ENCODE results near the gene NFASC.

NFASC gene

DNA sequence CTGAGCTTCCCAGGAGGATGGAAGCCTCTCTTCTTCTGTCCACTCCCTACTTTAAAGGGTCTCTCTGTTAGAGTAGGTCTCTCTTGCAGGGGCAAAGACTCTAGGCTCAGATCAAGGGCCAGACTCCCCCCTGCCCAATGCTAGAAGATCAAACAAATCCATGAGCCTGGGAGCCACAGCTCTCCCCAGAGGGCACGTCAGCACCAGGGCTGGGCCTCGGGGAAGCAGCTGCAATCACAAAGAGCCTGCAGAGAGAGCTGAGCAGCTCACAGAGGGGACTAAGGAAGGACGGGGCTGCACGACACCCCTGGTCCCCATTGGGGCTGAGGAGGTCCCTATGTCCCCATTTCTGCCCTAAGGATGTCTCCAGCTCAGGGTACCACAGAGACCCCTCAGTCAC, 176.2 kb downstream of the NFASC start:
- DNase-seq: no peak

DNA sequence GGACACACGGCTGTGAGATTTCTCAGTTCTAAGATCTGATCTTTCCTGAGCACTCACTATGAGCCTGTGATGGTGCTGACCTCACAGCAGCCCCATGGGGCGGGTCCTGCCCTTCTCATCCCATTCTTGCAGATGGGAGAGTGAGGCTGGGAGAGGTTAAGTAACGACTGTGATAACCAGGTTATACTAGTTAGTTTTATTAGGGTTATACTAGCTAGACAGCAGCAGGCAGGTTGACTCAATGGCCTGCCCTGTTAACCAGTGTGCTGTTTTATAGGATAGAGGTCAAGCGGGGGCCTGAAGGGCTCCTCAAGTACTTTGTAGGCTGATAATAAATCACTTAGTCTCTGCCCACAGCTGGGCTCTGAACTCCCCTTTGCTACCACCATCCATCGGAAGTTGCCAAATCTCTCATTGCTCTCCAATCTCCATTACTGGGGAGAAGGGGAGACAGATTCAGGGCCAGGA, 177.1 kb downstream of the NFASC start:
- DNase-seq: no peak

DNA sequence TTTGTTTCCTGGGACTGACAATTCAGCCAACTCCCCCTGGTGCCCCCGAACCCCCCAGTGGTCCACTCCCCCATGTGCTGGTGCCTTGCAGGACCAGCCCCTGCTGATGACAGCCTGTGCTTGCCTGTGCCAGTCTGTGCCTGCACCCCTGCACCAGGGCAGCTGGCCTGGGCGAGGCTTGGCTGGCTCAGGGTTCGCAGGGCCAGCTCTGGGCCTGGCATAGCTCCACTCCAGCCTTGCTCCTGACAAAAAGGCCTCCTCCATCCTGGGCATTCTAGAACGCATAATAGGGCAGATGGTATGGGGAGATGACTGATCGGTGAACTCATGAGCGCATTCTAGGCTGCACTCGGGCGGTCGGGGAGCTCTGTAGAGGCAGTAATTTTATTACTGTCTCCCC, 177.7 kb downstream of the NFASC start:
- DNase-seq: no peak

DNA sequence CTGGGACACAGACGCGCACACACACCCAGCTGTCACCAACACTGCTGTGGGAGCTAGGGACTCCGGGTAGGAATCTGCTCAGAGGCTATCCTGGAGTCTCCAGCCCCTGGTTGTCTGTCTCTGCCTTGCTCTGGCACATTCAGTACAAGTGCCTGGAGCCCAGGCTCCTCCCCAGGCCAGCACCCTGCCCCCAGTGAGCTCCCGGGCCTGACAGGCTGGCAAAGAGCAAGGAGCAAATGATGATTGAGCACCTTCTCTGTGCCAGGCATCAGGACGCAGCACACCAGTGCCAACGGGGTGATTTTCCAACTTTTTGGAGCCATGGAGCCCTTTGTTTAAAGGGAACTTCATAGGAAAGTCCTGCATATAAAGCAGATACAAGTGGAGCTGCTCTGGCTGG, 178.8 kb downstream of the NFASC start:
- DNase-seq: no peak

DNA sequence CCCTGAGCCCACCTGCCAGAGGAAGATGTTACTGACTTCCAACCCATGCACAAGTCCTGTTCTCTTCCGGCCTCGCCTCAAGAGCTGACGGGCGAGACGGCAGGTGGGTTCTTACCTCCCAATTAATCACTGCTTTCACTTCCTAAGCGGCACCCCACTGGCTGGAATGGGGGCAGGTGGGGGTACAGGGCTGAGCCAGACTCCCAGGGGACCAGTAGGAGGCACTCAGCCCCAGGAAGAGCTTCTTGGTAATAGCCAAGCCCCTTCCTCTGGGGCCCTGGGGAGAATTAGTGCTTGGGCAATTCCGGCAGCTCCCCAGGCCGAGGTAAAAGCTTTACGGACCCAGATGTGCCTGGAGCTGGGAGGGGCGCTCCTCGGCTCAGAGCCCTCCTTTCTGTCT, 182.0 kb downstream of the NFASC start:
- DNase-seq: no peak

DNA sequence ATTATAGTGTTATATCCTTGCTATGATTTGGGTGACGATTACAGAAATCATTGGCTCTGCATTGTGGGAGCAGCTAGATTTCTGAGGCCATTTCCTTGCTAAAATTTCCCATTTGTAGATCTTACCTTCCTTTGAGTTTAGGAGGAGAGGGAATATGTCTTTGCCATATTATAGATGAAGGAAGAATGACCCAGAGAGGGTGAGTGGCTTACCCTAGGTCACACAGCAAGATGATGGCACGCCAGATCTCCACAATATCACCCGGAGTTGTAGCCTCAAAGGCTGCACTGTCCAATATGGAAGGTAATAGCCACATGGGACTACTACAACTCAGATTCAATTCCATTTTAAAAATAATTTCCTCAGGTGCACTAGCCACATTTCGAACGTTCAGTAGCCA, 182.6 kb downstream of the NFASC start:
- no peak for DNase-seq

DNA sequence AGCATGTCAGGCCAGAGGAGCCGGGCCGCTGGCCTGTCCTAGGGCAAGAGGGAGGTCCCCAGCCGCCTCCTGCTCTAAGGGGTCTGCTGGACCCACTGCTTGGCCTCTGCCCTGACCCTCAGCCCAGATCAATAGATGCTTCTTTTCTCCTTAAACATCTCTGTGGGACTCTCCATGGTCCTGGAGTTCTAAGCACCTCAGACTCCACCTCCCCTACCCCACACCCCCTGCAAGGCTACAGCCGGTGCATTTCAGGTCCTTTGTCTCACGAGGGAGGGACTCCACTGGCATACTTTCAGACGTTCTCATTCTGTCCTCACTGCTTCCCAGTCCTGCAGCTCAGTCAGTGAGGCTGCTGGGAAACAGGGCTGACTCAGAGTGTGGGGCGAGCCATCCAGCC, 183.4 kb downstream of the NFASC start:
- no peak for DNase-seq

DNA sequence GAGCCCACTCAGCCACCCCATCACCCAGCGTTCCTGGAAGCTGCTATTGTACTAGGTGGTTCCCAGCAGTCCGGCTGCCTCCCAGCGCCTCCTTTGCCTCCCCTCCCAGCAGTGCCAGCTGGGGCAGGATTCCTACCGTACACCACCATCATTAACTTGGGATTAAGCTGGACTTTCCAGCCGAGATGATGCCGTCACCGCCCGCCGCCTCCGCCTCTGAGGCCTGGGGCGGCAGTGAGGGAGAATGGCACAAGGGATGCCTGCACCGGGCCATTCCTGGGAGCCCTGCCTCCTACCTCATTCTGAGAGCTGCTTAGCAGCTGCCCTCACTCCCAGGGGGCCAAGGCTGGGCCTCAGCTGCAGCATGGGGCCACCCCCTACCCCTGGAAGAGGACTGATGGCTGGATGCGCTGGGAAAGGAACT, 185.5 kb downstream of the NFASC start:
- DNase-seq: no peak

DNA sequence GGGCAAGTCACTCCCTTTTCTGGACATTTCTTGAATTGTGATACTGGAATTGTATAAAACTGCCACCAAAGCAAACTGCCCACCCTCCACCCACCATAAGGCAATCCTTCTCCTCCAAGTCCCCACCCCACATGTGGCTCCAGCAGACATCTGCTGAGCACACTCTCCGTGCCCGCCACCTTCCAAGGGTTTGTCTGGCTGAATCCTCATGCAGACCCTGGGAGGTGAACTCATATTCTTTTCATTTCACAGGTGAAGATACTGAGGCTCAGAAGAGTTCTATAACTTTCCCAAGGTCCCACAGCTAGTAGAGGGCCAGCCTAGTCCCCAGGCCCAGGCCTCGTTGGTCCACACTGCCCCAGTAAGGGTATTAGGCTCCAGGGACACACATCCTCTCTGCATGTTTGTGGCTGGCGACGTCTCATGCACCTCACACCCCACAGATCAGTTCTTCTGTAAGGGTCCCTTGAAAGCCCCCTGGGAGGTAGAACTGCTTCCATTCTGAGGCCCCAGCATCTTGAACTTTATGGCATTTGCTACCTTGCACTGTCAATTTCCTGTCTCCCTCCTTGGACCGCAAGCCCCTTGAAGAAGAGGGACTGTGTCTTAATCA, 186.4 kb downstream of the NFASC start:
- no peak for DNase-seq

DNA sequence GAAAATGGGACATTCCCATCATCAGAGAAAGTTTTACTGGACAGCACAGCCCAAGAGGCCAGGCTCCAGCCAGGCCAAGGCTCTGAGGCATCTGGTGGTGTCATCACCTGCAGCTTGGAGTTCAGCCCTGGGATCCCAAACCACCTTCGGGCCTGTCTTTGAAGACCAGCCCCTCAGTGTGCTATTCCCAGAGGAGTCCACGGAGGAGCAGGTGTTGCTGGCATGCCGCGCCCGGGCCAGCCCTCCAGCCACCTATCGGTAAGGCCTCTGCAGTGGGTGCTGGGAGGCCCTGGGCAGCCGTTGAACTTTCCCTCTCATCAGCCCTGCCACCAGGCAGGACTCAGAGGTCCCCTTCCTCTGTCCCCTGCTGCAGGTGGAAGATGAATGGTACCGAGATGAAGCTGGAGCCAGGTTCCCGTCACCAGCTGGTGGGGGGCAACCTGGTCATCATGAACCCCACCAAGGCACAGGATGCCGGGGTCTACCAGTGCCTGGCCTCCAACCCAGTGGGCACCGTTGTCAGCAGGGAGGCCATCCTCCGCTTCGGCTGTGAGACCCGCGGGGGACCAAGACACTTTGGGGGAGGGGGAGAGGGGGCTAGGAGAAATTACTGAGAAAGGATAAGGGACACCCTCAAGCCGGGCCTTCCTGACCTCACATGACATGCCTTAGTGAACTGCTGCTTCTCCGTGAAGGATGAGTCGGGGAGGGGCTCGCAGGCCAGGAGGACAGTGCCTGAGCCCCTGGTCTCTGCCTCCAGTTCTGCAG, 187.3 kb downstream of the NFASC start:
- DNase-seq: no peak

DNA sequence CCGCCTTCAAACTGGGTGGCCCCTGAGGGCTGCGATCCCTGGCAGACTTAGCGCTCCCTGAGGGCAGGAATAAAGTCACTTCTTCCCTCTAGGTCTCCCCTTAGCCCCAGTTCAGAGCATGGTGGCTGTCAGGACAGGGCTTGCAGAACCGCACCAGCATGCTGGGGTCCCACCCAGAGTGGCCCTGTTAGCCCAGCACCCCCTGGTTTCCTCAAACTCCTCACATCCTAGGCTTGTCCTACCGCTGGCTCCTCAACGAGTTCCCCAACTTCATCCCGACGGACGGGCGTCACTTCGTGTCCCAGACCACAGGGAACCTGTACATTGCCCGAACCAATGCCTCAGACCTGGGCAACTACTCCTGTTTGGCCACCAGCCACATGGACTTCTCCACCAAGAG, 188.2 kb downstream of the NFASC start:
- DNase-seq: no peak

DNA sequence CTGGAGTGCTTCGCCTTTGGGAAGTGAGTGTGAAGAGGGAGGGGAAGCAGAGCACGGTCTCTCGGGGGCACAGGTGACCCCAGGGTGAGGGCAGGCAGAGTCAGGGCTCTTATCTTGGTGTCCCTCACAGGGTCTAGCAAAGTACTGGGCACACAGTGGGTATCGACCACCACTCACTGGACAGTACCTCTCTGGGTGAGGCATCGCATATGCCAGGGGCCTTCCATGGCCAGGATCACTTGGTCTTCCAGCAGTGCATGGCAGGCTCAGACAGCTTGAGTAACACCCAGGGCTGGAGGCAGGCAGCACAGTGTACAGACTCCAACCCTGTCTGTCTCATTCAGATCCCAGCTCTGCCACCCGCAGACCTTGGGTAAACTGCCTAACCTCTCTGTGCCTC, 189.0 kb downstream of the NFASC start:
- no peak for DNase-seq

DNA sequence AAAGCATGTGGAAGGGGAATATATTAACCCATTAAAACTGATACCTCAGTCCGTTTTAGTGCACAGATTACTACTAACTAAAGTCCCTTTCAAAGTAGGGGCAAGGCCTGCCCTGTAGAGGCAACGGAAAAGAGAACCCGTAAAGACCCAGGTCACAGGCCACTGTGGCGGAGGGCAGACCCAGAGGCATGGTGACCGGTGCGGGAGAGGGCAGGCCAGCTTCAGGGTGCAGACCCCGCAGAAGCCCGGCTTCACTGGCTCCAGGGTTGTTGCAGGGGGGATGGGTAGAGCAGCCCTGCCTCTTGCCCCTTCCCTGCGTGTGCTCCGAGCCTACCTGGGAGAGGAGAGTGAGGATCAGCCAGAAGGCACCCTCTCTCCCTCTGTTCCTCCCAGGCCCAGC, 190.1 kb downstream of the NFASC start:
- DNase-seq: no peak

DNA sequence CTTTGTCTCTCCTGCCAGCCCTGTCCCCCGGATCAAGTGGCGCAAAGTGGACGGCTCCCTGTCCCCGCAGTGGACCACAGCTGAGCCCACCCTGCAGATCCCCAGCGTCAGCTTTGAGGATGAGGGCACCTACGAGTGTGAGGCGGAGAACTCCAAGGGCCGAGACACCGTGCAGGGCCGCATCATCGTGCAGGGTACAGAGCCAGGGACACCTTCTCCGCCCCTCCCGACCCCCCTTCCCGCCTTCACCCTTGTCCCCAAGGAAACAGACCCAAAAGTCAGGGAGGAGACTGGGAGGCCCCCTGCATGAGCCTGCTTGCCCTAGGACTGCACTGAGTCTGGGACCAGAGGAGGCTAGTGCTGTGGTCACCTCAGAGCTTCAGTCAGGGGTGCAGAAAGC, 190.6 kb downstream of the NFASC start:
- no peak for DNase-seq

DNA sequence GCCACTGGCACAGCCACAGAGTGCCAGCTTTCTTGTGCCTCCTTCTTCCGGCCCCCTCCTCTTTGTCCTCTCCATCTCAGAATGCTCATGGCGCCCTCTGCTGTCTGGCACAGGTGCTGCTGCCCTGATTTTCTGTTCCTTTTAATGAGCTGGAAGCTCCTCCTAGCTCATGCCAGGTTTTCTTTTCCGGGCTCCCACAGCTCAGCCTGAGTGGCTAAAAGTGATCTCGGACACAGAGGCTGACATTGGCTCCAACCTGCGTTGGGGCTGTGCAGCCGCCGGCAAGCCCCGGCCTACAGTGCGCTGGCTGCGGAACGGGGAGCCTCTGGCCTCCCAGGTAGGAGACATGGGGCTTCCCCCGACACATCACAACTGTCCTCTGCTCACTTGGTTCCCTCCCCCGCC, 191.0 kb downstream of the NFASC start:
- DNase-seq: peak; percentile 37

DNA sequence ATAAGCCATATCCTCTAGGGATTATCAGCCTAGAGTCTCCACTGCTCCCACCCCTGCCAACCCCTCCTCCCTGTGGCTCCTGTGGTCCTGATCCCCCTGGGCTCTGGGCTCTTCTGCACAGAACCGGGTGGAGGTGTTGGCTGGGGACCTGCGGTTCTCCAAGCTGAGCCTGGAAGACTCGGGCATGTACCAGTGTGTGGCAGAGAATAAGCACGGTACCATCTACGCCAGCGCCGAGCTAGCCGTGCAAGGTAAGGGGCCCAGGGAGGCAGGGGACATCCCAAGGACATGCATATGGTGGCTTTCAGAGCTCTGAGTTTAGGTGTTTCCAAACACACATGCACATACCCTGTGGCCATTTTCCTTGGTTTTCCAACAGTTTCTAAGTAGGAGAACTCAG, 191.7 kb downstream of the NFASC start:
- DNase-seq: no peak

DNA sequence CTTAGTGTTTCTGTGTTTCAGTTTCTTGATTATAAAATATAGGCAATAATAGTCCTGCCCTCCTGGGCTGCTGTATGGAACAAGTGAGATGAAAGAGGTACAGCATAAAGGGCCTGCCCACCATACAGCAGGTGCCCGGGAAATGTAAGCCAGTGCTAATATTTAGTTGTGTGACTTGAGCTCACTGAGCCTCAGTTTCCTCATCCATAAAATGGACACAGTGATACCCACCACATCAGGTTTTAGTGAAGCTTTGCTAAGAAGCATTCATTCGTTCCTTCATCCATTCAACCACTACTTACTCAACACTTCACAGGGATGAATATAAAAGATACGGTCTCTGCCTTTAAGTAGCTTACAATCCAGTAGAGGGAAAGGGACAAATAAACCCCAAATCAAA, 192.2 kb downstream of the NFASC start:
- DNase-seq: no peak

DNA sequence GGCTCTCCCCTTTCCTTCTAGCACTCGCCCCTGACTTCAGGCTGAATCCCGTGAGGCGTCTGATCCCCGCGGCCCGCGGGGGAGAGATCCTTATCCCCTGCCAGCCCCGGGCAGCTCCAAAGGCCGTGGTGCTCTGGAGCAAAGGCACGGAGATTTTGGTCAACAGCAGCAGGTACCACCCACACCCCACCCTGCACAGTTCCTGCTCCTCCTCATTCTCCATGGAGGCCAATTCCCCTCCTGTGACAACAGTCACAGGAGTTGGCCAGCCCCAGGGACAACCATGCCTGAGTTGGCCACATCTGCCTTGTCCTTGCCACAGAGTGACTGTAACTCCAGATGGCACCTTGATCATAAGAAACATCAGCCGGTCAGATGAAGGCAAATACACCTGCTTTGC, 193.6 kb downstream of the NFASC start:
- no peak for DNase-seq

DNA sequence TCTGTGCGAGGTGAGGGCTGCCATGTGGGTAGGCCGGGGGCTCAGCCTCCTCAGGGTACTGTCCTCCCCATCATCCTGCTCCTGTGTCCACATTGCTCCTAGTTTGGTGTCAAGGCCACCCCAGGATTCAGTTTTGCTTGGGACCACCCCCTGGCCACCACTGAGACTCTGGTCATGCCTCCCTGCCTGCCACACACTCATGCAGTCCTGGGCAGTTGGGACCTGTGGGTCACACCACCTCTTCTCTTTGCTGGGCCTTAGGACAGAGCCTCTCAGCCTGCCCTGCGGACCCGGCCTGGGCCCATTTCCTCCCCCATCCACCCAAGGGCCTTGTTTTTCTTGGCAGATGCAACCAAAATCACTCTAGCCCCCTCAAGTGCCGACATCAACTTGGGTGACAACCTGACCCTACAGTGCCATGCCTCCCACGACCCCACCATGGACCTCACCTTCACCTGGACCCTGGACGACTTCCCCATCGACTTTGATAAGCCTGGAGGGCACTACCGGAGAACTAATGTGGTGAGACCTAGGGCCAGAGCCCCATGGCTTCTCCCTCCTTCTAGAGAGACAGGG, 194.2 kb downstream of the NFASC start:
- DNase-seq: no peak

DNA sequence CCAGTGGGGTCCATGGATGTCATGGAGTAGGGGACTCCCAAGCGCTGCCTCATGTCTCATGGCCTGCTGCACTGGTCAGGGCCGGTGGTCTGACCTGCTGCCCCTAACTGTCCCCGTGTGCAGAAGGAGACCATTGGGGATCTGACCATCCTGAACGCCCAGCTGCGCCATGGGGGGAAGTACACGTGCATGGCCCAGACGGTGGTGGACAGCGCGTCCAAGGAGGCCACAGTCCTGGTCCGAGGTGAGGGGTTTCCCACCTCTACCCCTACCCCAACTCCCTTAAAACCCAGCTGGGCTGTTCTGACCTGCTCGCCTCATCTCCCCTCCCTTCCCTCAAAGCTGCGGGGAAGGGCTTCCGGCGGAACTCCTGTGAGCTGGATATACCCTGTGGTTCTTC, 195.0 kb downstream of the NFASC start:
- DNase-seq: no peak

DNA sequence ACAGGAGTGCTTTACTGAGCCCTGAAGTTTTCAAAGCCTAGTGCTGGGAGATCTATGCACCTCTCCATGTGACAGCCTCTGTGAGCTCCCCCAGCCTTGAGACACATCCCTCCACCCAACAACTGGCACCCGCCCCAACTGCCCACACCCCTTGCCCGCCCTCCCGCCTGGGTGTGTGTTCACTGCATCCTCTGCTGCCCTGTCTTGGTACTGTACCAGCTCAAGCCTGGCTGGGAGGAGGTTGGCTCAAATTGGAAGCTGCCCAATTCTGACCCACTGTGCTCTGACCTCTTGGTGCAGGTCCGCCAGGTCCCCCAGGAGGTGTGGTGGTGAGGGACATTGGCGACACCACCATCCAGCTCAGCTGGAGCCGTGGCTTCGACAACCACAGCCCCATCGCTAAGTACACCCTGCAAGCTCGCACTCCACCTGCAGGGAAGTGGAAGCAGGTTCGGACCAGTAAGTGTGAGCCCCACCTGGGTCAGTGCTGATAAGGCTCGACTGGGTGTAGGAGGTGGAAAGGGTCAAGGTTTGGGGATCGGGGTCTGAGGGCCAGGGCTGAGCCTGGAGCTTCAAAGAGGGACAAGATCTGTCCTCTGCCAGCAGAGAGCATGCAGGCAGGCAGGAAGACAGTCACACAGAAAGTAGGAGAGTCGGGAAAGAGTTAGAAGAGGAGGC, 195.6 kb downstream of the NFASC start:
- DNase-seq: no peak

DNA sequence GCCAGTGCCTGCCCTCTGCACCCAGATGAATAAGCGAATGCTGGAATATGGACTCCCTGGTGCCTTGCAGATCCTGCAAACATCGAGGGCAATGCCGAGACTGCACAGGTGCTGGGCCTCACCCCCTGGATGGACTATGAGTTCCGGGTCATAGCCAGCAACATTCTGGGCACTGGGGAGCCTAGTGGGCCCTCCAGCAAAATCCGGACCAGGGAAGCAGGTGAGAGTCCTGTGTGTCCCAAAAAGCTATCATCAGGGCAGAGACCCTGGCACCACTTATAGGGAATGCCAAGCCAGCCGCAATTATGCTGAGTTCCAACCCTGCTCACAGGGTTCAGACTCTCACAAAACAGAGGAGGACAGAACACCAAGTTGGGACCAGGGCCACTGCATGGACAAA, 196.4 kb downstream of the NFASC start:
- DNase-seq: no peak

DNA sequence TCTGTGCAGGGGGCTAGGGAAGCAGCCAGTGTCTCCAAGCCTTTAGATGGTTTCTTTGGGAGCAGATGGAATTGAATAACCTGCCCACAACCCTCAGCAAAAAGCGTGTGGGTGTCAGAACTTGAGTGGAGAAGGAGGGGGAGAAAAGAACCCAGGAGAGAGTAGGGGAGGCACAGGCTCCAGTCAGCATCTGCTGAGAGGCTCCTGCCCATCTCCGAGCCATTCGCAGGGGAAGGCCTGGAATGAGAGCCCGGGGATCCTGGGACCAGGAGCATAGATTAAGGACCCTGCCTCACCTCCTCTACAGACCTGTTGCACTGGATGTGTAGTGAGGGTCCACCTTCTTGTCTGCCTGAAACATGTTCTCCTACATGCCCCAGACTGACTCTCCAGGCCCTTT, 197.3 kb downstream of the NFASC start:
- DNase-seq: no peak

DNA sequence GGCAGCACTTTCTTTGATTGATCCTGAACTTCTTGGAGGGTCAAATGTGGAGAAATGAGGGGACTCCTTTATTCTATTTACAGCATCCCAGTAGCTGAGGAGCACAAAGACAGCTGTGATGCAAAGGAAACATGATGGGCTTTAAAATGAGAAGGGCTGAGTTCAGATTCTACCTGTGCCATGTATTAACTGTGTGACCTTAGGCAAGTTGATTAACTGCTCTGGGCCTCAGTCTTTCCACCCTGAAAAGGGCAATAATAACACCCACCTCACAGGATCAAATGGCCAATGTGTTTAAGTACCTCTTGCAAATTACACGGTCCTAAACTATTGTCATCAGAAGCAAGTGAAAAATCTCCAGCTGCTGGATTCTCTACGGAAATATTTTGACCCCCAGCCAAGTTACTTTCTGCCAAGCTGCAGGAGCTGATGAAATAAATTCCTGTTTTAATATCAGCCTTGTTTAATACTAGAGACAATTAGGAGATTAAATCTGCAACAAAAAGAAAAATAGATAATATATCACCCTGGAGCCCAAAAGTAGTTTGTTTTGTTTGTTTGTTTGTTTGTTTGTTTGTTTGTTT, 197.9 kb downstream of the NFASC start:
- no peak for DNase-seq

Measured in NCI-H226 (cell line).